ENCODE data around the gene TXNDC15. TPM values are rescaled to one million over a fixed set of nuclear protein-coding genes. Genes with fewer than 3 reads are reported as not detected.

The TXNDC15 gene
- total RNA-seq = 10 to 100 TPM; 36.6 to 48.3 (median 47.8) TPM
- 46.7 TPM for total RNA-seq (2013)

DNA sequence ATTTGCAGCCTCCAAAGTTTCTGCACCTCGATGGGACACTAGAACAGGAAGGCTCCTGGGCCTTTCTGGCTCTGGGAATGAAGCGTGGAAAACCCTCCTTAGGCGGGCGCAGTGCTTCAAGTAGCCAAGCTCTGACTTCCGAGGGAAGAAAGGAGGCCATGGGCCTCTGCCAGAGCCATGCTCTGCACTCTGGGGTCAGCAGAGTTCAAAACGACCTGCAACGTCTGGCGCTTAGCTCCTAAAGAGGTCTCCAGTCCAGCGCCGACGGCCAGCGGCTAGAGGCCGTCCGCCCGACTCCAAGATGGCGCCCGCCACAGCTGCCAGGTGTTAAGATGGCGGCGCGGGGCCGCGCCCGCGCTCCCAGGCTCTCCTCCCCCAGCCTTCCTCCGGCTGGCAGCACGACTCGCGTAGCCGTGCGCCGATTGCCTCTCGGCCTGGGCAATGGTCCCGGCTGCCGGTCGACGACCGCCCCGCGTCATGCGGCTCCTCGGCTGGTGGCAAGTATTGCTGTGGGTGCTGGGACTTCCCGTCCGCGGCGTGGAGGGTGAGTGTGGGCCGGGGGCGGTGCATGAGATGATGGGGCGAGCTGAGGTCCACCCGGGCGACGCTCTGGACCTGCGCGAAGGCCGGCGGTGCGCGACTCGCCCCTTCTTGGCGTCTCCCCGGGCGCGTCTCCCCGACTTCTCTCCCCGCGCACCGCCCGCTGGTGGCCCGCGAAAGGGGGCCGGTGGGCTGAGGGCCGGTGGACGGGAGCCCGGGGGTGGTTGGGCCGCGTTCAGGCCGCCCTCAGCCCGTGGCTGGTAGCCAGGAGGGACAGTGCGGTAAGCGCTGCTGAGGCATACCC lies at the start of gene TXNDC15:
Gene TXNDC15 (plus strand): TSS at position 385 of the 844 bp plus-strand sequence. CDS start 57 bp downstream, at position 442.
- Mint-ChIP-seq H3K27ac (peak within 1 kb of the TSS; percentile 91 to 98), H3K9me3 (no peaks in the 10 kb centered on the region), H3K36me3 (no peaks in the 10 kb centered on the region), H3K4me1 (peaks cover 23 to 38% of the 10 kb centered on the region in 2 donors), H3K4me3 (peak within 1 kb of the TSS; percentile 93), H3K27me3 (ENCODE audit: low read depth in 2 of 2) (no peaks in the 10 kb centered on the region)
- peak within 1 kb of the TSS; percentile 66 for H3K4me3 ChIP-seq (ENCODE audit: low read length)
- DNase-seq = peak; percentile 84 to 91
- no peak for TF ChIP-seq CTCF (IDR thresholded peaks at IDR 0.05)
- peak within 1 kb of the TSS; percentile 99 for H3K27ac ChIP-seq (ENCODE audit: low read length)
- intact Hi-C loops (cut with micrococcal nuclease) = loop anchor here (1.0 kb wide), 4 partner anchors 29 to 136 kb away; partner anchors contain the start of genes C5orf24, CAMLG and DDX46
- ATAC-seq = peak; percentile 90 to 98 (median 93)
- 3% methylated on average over 79 of the region's 79 CpGs for WGBS (ENCODE audit: insufficient coverage)
- H3K27me3 ChIP-seq (ENCODE audit: control insufficient read depth, insufficient read depth, low read length) = no peaks in the 10 kb centered on the region
- H3K36me3 ChIP-seq (ENCODE audit: control insufficient read depth, insufficient read depth, low read length) = no peaks in the 10 kb centered on the region
- H3K4me1 ChIP-seq (ENCODE audit: control insufficient read depth, insufficient read depth, low read length) = peaks cover 33% of the 10 kb centered on the region
- H3K9me3 ChIP-seq (ENCODE audit: control insufficient read depth, insufficient read depth, low read length) = no peaks in the 10 kb centered on the region

GRCh38 chr5:134824681-134825080 lies 49.5 kb upstream of the TXNDC15 start:
- no peak for ATAC-seq
- no peak for TF ChIP-seq CTCF (IDR thresholded peaks at IDR 0.05)
- no peaks in the 10 kb centered on the region for H3K4me1 Mint-ChIP-seq
- no peaks in the 10 kb centered on the region for H3K4me1 ChIP-seq (ENCODE audit: control insufficient read depth, insufficient read depth, low read length)
- no peak for DNase-seq
- 100% methylated on average over 1 of the region's 1 CpG for WGBS (ENCODE audit: insufficient coverage)
- no peak overlapping the region for H3K4me3 Mint-ChIP-seq
- no peaks in the 10 kb centered on the region for H3K27me3 ChIP-seq (ENCODE audit: control insufficient read depth, insufficient read depth, low read length)
- no peaks in the 10 kb centered on the region for H3K36me3 Mint-ChIP-seq
- no peak overlapping the region for H3K27ac Mint-ChIP-seq
- no peaks in the 10 kb centered on the region for H3K27me3 Mint-ChIP-seq (ENCODE audit: low read depth in 2 of 2)
- H3K9me3 ChIP-seq (ENCODE audit: control insufficient read depth, insufficient read depth, low read length) = no peaks in the 10 kb centered on the region
- H3K27ac ChIP-seq (ENCODE audit: low read length) = no peak overlapping the region
- H3K9me3 Mint-ChIP-seq = no peaks in the 10 kb centered on the region
- peaks cover 59% of the 10 kb centered on the region for H3K36me3 ChIP-seq (ENCODE audit: control insufficient read depth, insufficient read depth, low read length)
- H3K4me3 ChIP-seq (ENCODE audit: low read length) = no peak overlapping the region
- intact Hi-C loops (cut with micrococcal nuclease) = no loop called here

DNA sequence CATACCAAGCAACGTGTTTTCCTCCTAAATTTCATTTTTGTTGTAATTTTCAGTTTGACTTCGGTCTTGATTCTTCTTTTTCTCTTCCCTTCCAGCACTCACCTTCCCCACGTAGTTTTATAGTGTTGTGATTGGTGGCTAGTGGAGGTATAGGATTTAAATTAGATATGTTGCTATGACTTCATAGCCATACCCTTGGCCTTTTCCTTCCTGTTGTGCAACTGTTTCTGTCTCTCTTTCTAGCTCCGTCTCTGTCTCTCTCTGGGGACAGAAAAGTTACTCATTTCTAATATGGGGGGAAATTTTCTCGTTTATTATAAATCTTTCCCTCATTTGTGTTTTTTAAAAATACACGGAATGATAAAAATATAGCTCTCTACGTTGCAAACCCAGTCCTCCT lies 49.0 kb upstream of the TXNDC15 start:
- WGBS (ENCODE audit: insufficient coverage) = 94% methylated on average over 2 of the region's 7 CpGs
- Mint-ChIP-seq H3K4me1 (no peaks in the 10 kb centered on the region), H3K27ac (no peak overlapping the region), H3K9me3 (no peaks in the 10 kb centered on the region), H3K36me3 (no peaks in the 10 kb centered on the region), H3K27me3 (ENCODE audit: low read depth in 2 of 2) (no peaks in the 10 kb centered on the region), H3K4me3 (no peak overlapping the region)
- TF ChIP-seq CTCF (IDR thresholded peaks at IDR 0.05) = no peak
- Histone ChIP-seq H3K36me3 (ENCODE audit: control insufficient read depth, insufficient read depth, low read length) (peaks cover 56% of the 10 kb centered on the region), H3K4me3 (ENCODE audit: low read length) (no peak overlapping the region), H3K27ac (ENCODE audit: low read length) (no peak overlapping the region), H3K4me1 (ENCODE audit: control insufficient read depth, insufficient read depth, low read length) (no peaks in the 10 kb centered on the region), H3K27me3 (ENCODE audit: control insufficient read depth, insufficient read depth, low read length) (no peaks in the 10 kb centered on the region), H3K9me3 (ENCODE audit: control insufficient read depth, insufficient read depth, low read length) (no peaks in the 10 kb centered on the region)
- intact Hi-C loops (cut with micrococcal nuclease) = no loop called here
- DNase-seq (no peak), ATAC-seq (no peak)
